ENCODE data around the gene KIRREL1. TPM values are rescaled to one million over a fixed set of nuclear protein-coding genes. Genes with fewer than 3 reads are reported as not detected.

The KIRREL1 gene
- total and polyA plus RNA-seq, 2 of the 13 experiments (the other 11 are each of a cell fraction or from before 2014, with no cell fraction given): 0.02 to 0.03 TPM

DNA sequence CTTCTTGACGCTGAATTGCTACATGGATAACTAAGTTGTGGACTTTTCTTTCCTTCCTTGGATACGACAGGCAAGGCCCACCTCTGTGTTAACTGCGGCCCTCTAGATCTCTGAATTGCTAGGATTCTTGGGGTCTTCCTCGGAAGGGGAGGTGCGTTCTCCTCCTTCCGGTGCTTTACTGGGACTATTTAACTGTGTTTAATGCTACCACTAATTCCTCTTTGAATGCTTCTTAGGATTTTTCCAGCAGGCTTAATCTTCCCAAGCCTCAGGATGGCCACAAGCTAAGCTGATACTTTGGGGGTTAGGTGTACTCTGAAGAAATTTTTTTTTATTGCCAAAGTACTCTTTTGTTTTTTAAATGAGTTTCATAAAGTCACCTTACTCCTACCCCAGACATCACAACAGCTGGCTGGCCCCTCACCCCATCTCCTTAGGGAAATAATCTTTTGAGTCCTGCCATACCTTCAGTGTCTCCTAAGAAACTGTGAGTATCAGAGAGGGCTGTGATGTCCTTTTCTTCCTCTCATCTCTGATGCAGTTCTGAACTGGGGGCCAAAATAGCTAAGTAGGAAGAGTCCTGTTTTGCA, 21.4 kb downstream of the KIRREL1 start:
- Histone ChIP-seq H3K36me3 (replicated peaks in 1 of 2; ENCODE audit: control insufficient read depth in 1 of 2, insufficient read depth in 2 of 2, low read length in 2 of 2) (no peaks in the 10 kb centered on the region), H3K4me3 (replicated peaks in 1 of 3; ENCODE audit: insufficient read depth in 1 of 3, low read depth in 2 of 3, low read length in 3 of 3) (no peak overlapping the region), H3K9ac (ENCODE audit: insufficient read depth, low read depth, low read length) (no peak overlapping the region), H3K4me1 (ENCODE audit: insufficient read depth, low read length) (0 out of 2 replicates have a peak, but pooled peaks cover 7% of the 10 kb centered on the region), H3K4me2 (ENCODE audit: low read depth, low read length) (no peak overlapping the region), H4K20me1 (ENCODE audit: insufficient read depth, low read length) (no peaks in the 10 kb centered on the region), H3K27ac (ENCODE audit: extremely low read length, insufficient read depth, low read length) (no peak overlapping the region), H3K27me3 (ENCODE audit: control insufficient read depth in 1 of 2, insufficient read depth in 2 of 2, low read length in 2 of 2) (no peaks in the 10 kb centered on the region), H3K9me3 (ENCODE audit: low read length) (no peaks in the 10 kb centered on the region), H2AFZ (ENCODE audit: low read length) (no peak overlapping the region), H3K79me2 (ENCODE audit: insufficient read depth, low read length) (no peaks in the 10 kb centered on the region)
- DNase-seq (ENCODE audit: low spot score): no peak
- no peak for ATAC-seq
- TF ChIP-seq EED (CRISPR knock-in tag; IDR thresholded peaks at IDR 0.05) (no peak), MTA1 (CRISPR knock-in tag; IDR thresholded peaks at IDR 0.05; ENCODE audit: borderline replicate concordance) (no peak), KDM1A (CRISPR knock-in tag; IDR thresholded peaks at IDR 0.05) (no peak), ZNF121 (CRISPR knock-in tag; IDR thresholded peaks at IDR 0.05) (no peak), ZNF781 (CRISPR knock-in tag; IDR thresholded peaks at IDR 0.05; ENCODE audit: borderline replicate concordance, not compliant biosample characterization) (no peak), FIP1L1 (IDR thresholded peaks at IDR 0.05; ENCODE audit: borderline replicate concordance, insufficient read depth, low read depth, low read length) (no peak), SMARCE1 (IDR thresholded peaks at IDR 0.05; ENCODE audit: borderline replicate concordance) (no peak), TBX2 (CRISPR knock-in tag; IDR thresholded peaks at IDR 0.05; ENCODE audit: borderline replicate concordance) (no peak), ZNF605 (CRISPR knock-in tag; IDR thresholded peaks at IDR 0.05) (no peak), ZNF451 (CRISPR knock-in tag; IDR thresholded peaks at IDR 0.05) (no peak), JARID2 (CRISPR knock-in tag; IDR thresholded peaks at IDR 0.05; ENCODE audit: insufficient replicate concordance) (no peak), KLF11 (CRISPR knock-in tag; IDR thresholded peaks at IDR 0.05) (no peak), ELF1 (CRISPR knock-in tag; IDR thresholded peaks at IDR 0.05) (no peak), ZNF234 (CRISPR knock-in tag; conservative IDR thresholded peaks at IDR 0.05) (no peak), TGIF2 (CRISPR knock-in tag; IDR thresholded peaks at IDR 0.05) (no peak), ISX (CRISPR knock-in tag; conservative IDR thresholded peaks at IDR 0.05) (no peak)
- TF ChIP-seq, protein P1, sequence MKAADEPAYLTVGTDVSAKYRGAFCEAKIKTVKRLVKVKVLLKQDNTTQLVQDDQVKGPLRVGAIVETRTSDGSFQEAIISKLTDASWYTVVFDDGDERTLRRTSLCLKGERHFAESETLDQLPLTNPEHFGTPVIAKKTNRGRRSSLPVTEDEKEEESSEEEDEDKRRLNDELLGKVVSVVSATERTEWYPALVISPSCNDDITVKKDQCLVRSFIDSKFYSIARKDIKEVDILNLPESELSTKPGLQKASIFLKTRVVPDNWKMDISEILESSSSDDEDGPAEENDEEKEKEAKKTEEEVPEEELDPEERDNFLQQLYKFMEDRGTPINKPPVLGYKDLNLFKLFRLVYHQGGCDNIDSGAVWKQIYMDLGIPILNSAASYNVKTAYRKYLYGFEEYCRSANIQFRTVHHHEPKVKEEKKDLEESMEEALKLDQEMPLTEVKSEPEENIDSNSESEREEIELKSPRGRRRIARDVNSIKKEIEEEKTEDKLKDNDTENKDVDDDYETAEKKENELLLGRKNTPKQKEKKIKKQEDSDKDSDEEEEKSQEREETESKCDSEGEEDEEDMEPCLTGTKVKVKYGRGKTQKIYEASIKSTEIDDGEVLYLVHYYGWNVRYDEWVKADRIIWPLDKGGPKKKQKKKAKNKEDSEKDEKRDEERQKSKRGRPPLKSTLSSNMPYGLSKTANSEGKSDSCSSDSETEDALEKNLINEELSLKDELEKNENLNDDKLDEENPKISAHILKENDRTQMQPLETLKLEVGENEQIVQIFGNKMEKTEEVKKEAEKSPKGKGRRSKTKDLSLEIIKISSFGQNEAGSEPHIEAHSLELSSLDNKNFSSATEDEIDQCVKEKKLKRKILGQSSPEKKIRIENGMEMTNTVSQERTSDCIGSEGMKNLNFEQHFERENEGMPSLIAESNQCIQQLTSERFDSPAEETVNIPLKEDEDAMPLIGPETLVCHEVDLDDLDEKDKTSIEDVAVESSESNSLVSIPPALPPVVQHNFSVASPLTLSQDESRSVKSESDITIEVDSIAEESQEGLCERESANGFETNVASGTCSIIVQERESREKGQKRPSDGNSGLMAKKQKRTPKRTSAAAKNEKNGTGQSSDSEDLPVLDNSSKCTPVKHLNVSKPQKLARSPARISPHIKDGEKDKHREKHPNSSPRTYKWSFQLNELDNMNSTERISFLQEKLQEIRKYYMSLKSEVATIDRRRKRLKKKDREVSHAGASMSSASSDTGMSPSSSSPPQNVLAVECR (CRISPR knock-in tag; IDR thresholded peaks at IDR 0.05; ENCODE audit: borderline replicate concordance): no peak
- intact Hi-C loops (cut with micrococcal nuclease; ENCODE audit: unreplicated experiment): no loop called here
- CTCF ChIA-PET (ENCODE audit: low intra/inter-chr PET ratio, low total read pairs): no interaction called here
- FAIRE-seq: no peak
- in situ Hi-C loops (cut with HindIII; ENCODE audit: extremely low pct_ligation_motif_present, low pct_unique_long_range_greater_than_20kb): no loop called here
- no TSS peak for BruUV-seq (replicated peaks)
- WGBS (ENCODE audit: low lambda C conversion rate): 73% methylated on average over 6 of the region's 6 CpGs
- POLR2A ChIA-PET: no interaction called here

Measured in HepG2 (cell line).